Smooth muscle cell (in vitro differentiated cells): ENCODE results near the gene UBAP1L. TPM values are rescaled to one million over a fixed set of nuclear protein-coding genes. Genes with fewer than 3 reads are reported as not detected.
"Not testable (repeated sequence)": the region's sequence is repeated elsewhere in the genome, so short reads cannot be mapped to it uniquely, and the experiment has no call there.

Source experiments
- DNase-seq: peaks from one replicate; lab custom pipeline; 2025; ENCODE audit not compliant: unreplicated experiment; lab: John Stamatoyannopoulos, UW
- H2AFZ ChIP-seq: fragments of 200-600 bp; sonication (generic); 2 replicates; pipeline ENCODE4 v1.6.0; 2016; ENCODE audit warnings: antibody characterized with exemption, low read depth, mild to moderate bottlenecking
- H3F3A ChIP-seq: fragments of 200-600 bp; sonication (generic); 2 replicates; pipeline ENCODE4 v1.6.0; 2017; ENCODE audit warnings: antibody characterized with exemption, low read depth
- H3K27ac ChIP-seq: fragments of 200-600 bp; sonication (generic); 2 replicates; pipeline ENCODE4 v1.5.1; 2016; ENCODE audit warnings: low read depth, mild to moderate bottlenecking
- H3K27me3 ChIP-seq: fragments of 200-600 bp; sonication (generic); 2 replicates; pipeline ENCODE4 v1.6.1; 2016; ENCODE audit warnings: low read depth, mild to moderate bottlenecking
- H3K36me3 ChIP-seq: fragments of 200-600 bp; sonication (generic); 2 replicates; pipeline ENCODE4 v1.5.1; 2016; ENCODE audit warnings: low read depth
- H3K4me1 ChIP-seq: fragments of 200-600 bp; sonication (generic); 2 replicates; pipeline ENCODE4 v1.5.1; 2016; ENCODE audit warnings: low read depth
- H3K4me2 ChIP-seq: fragments of 200-600 bp; sonication (generic); 2 replicates; pipeline ENCODE4 v1.6.0; 2016; ENCODE audit warnings: mild to moderate bottlenecking
- H3K4me3 ChIP-seq: fragments of 200-600 bp; sonication (generic); 2 replicates; pipeline ENCODE4 v1.5.1; 2016; ENCODE audit warnings: mild to moderate bottlenecking
- H3K79me2 ChIP-seq: fragments of 200-600 bp; sonication (generic); 2 replicates; pipeline ENCODE4 v1.6.0; 2016; ENCODE audit warnings: low read depth, mild to moderate bottlenecking
- H3K9ac ChIP-seq: fragments of 200-600 bp; sonication (generic); 2 replicates; pipeline ENCODE4 v1.6.0; 2016; ENCODE audit warnings: low read depth
- H3K9me3 ChIP-seq: fragments of 200-600 bp; sonication (generic); replicated peaks from 2 replicates; pipeline ENCODE4 v1.5.1; 2016; ENCODE audit warnings: low read depth
- H4K20me1 ChIP-seq: fragments of 200-600 bp; sonication (generic); 2 replicates; pipeline ENCODE4 v1.6.0; 2016; ENCODE audit warnings: low read depth
- CTCF ChIP-seq: fragments of 200-600 bp; sonication (generic); IDR thresholded peaks from 2 replicates; pipeline ENCODE4 v1.5.1; 2017; ENCODE audit warnings: borderline replicate concordance, mild to moderate bottlenecking, antibody characterized with exemption; ENCODE audit not compliant: insufficient read depth, poor library complexity, severe bottlenecking
- WGBS: methylation state at CpG from one replicate; pipeline ENCODE4 v1.1.7; 2016; ENCODE audit warnings: low lambda C conversion rate; 5-methylcytosine and 5-hydroxymethylcytosine counted together
- polyA plus RNA-seq: library from polyadenylated mRNA; unstranded; fragments of >200 nt; fragmentation: Nextera tagmentation; extraction: Ambion mirVana; gene quantifications from 2 replicates; pipeline ENCODE4 v1.2.1, GENCODE V29; 2016
- total RNA-seq: library from RNA; depleted of rRNA; stranded (reverse); fragments of >200 nt; gene quantifications from 2 replicates; pipeline ENCODE4 v1.2.3, GENCODE V29; 2014

Gene UBAP1L
- total and polyA plus RNA-seq, 2 experiments from 2014 or later, result 1.0 to 1.2 TPM

GRCh38 chr15:65095011-65095746, 19.8 kb downstream of the UBAP1L start:
- Histone ChIP-seq H3K4me3 (no peak overlapping the region), H3K79me2 (no peaks in the 10 kb centered on the region), H2AFZ (no peak overlapping the region), H3K9ac (no peak overlapping the region), H3K27ac (no peak overlapping the region), H3K4me1 (no peaks in the 10 kb centered on the region), H3K36me3 (peaks cover 4% of the 10 kb centered on the region), H3K27me3 (no peaks in the 10 kb centered on the region), H3K9me3 (no peaks in the 10 kb centered on the region), H4K20me1 (no peaks in the 10 kb centered on the region), H3F3A (no peaks in the 10 kb centered on the region), H3K4me2 (no peak overlapping the region)
- TF ChIP-seq CTCF, result no peak
- WGBS, result 90% methylated on average over 5 of the region's 5 CpGs
- DNase-seq, result no peak

GRCh38 chr15:65094294-65094995, 20.6 kb downstream of the UBAP1L start:
- Histone ChIP-seq H3K36me3 (peaks cover 4% of the 10 kb centered on the region), H3F3A (no peaks in the 10 kb centered on the region), H3K4me2 (no peak overlapping the region), H3K9me3 (no peaks in the 10 kb centered on the region), H3K27me3 (no peaks in the 10 kb centered on the region), H3K27ac (no peak overlapping the region), H2AFZ (no peak overlapping the region), H4K20me1 (no peaks in the 10 kb centered on the region), H3K79me2 (no peaks in the 10 kb centered on the region), H3K9ac (no peak overlapping the region), H3K4me3 (no peak overlapping the region), H3K4me1 (no peaks in the 10 kb centered on the region)
- TF ChIP-seq CTCF, result no peak
- 96% methylated on average over 14 of the region's 14 CpGs for WGBS
- DNase-seq, result no peak

- not testable (repeated sequence) for H3K9ac ChIP-seq, H3F3A ChIP-seq, H3K4me3 ChIP-seq, H3K4me1 ChIP-seq, H3K4me2 ChIP-seq, H3K27ac ChIP-seq, DNase-seq, H3K9me3 ChIP-seq, H3K79me2 ChIP-seq, H2AFZ ChIP-seq, H3K27me3 ChIP-seq, H4K20me1 ChIP-seq, H3K36me3 ChIP-seq
- 98% methylated on average over 13 of the region's 13 CpGs for WGBS
Observed at GRCh38 chr15:65093793-65094170, 21.2 kb downstream of the UBAP1L start.

GRCh38 chr15:65092911-65093792, 21.8 kb downstream of the UBAP1L start:
- no peaks in the 10 kb centered on the region for H3F3A ChIP-seq
- H3K9me3 ChIP-seq, result no peaks in the 10 kb centered on the region
- no peaks in the 10 kb centered on the region for H4K20me1 ChIP-seq
- TF ChIP-seq CTCF, result no peak
- no peak overlapping the region for H3K4me2 ChIP-seq
- H3K27ac ChIP-seq, result no peak overlapping the region
- H3K79me2 ChIP-seq, result no peaks in the 10 kb centered on the region
- no peak for DNase-seq
- H3K9ac ChIP-seq, result no peak overlapping the region
- no peak overlapping the region for H2AFZ ChIP-seq
- H3K27me3 ChIP-seq, result no peaks in the 10 kb centered on the region
- H3K36me3 ChIP-seq, result peaks cover under 1% of the 10 kb centered on the region
- WGBS, result 98% methylated on average over 17 of the region's 17 CpGs
- no peak overlapping the region for H3K4me3 ChIP-seq
- peaks cover 9% of the 10 kb centered on the region for H3K4me1 ChIP-seq
